ENCODE measurements around the gene CHAC2. TPM values are rescaled to one million over a fixed set of nuclear protein-coding genes. Genes with fewer than 3 reads are reported as not detected.
"Not testable (repeated sequence)": the region's sequence is repeated elsewhere in the genome, so short reads cannot be mapped to it uniquely, and the experiment has no call there.

The CHAC2 gene
- polyA plus RNA-seq (2013, experiment 1 of 4), result 5.3 TPM
- 4.4 TPM for polyA plus RNA-seq (2013, experiment 2 of 4)
- polyA plus RNA-seq (2013, experiment 3 of 4), result 3.1 TPM
- 3.7 TPM for polyA plus RNA-seq (2013, experiment 4 of 4)

DNA sequence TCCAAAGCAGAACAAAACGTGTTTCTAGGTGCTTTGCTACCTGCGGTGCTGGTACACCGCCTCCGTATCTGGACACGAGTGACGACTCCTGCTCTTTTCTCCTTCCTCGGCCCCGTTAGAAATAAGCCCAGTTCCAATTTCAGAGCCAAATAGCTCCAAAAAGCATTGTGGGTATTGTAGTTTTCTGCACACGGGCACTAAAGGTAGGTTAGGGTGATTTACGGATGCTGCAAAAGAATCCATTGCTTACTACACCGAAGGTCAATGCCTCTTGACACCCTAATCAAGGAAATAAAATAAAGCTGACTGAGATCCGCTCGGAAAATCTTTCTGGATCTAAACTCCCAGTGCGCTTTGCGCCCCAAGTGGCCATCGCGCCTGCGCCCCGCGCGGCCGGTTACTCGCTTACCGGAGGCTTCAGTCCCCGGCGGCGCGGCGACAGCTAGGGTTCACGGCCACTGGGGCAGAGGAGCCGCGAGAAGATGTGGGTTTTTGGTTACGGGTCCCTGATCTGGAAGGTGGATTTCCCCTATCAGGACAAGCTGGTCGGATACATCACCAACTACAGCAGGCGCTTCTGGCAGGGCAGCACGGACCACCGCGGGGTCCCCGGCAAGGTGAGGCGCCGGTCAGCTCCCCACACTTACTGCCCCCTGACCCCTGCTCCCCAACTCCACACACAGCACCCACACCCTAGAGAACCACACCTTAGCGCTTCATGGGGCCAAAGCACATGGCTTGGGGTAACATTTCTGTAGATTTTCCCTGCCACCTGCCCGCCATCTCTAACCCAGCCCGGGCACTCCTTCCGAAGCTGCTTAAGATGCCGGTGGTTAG is at the start of gene CHAC2:
CHAC2 (plus strand) TSS at position 400 of the 837 bp plus-strand sequence; CDS start at position 483, 83 bp downstream.
- 0% methylated on average over 45 to 46 of the region's 46 CpGs for WGBS, 2 experiments
- Histone ChIP-seq H3K27ac (ENCODE audit: insufficient read depth, low read depth, low read length, poor library complexity, severe bottlenecking) (no peak within 1 kb of the TSS), H3K4me3 (ENCODE audit: insufficient read depth, low read depth, low read length) (peak within 1 kb of the TSS; percentile 62), H3K27me3 (ENCODE audit: control insufficient read depth, insufficient read depth, low read length, poor library complexity, severe bottlenecking) (no peaks in the 10 kb centered on the region), H3K4me1 (ENCODE audit: control insufficient read depth, insufficient read depth, low read length) (no peaks in the 10 kb centered on the region), H3K9me3 (ENCODE audit: control insufficient read depth, low read length) (no peaks in the 10 kb centered on the region), H3K36me3 (ENCODE audit: control insufficient read depth, insufficient read depth, low read length) (peaks cover 9% of the 10 kb centered on the region)

DNA sequence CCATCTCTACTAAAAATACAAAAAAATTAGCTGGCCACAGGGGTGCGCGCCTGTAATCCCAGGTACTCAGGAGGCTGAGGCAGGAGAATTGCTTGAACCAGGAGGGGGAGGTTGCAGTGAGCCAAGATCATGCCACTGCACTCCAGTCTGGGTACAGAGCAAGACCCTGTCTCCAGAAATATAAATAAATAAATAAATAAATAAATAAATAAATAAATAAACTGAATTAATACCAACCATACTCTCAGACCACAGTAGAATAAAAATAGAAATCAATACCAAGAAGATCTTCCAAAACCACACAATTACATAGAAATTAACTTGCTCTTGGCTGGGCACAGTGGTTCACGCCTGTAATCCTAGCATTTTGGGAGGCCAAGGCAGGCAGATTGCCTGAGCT is 46.7 kb upstream of the CHAC2 start:
- not testable (repeated sequence) for H3K36me3 ChIP-seq (ENCODE audit: control insufficient read depth, insufficient read depth, low read length); H3K4me3 ChIP-seq (ENCODE audit: insufficient read depth, low read depth, low read length); H3K27me3 ChIP-seq (ENCODE audit: control insufficient read depth, insufficient read depth, low read length, poor library complexity, severe bottlenecking); H3K9me3 ChIP-seq (ENCODE audit: control insufficient read depth, low read length); H3K27ac ChIP-seq (ENCODE audit: insufficient read depth, low read depth, low read length, poor library complexity, severe bottlenecking); H3K4me1 ChIP-seq (ENCODE audit: control insufficient read depth, insufficient read depth, low read length)
- 90 to 95% methylated on average over 3 of the region's 3 CpGs for WGBS, 2 experiments

DNA sequence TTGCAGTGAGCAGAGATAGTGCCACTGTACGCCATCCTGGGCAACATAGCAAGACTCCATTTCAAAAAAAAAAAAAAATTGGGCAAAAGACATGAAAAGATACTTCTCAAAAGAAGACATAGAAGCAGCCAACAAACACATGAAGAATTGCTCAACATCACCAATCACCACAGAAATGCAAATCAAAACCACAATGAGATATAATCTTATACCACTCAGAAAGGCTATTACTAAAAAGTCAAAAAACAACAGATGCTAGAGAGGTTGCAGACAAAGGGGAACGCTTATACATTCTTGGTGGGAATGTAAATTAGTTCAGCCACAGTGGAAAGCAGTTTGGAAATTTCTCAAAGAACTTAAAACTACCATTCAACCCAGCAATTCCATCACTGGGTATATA is 43.1 kb upstream of the CHAC2 start:
- WGBS, 2 experiments, result 96 to 100% methylated on average over 1 to 2 of the region's 2 CpGs
- Histone ChIP-seq H3K27me3 (ENCODE audit: control insufficient read depth, insufficient read depth, low read length, poor library complexity, severe bottlenecking) (no peaks in the 10 kb centered on the region), H3K27ac (ENCODE audit: insufficient read depth, low read depth, low read length, poor library complexity, severe bottlenecking) (no peak overlapping the region), H3K36me3 (ENCODE audit: control insufficient read depth, insufficient read depth, low read length) (no peaks in the 10 kb centered on the region), H3K4me3 (ENCODE audit: insufficient read depth, low read depth, low read length) (no peak overlapping the region), H3K4me1 (ENCODE audit: control insufficient read depth, insufficient read depth, low read length) (no peaks in the 10 kb centered on the region), H3K9me3 (ENCODE audit: control insufficient read depth, low read length) (no peaks in the 10 kb centered on the region)

DNA sequence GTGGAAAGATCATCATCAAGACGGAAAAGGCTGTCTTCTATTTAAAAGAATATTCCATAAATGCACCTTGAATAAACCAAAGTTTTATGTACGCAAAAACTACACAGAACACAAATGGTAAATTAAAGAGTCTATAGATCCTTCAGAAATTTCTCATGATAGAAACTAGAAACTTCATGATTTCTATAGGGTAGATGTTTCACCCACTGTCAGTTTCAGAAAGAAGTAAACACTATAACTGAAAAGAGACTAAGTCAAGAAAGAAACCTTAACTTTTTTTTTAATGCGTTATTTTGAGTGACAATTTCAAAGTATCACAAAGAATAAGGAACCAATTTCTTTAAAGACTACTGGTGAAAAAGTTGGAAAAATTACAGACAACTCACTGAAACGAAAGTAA is 41.9 kb upstream of the CHAC2 start:
- Histone ChIP-seq H3K36me3 (ENCODE audit: control insufficient read depth, insufficient read depth, low read length) (peaks cover 6% of the 10 kb centered on the region), H3K4me1 (ENCODE audit: control insufficient read depth, insufficient read depth, low read length) (no peaks in the 10 kb centered on the region), H3K4me3 (ENCODE audit: insufficient read depth, low read depth, low read length) (no peak overlapping the region), H3K9me3 (ENCODE audit: control insufficient read depth, low read length) (no peaks in the 10 kb centered on the region), H3K27ac (ENCODE audit: insufficient read depth, low read depth, low read length, poor library complexity, severe bottlenecking) (no peak overlapping the region), H3K27me3 (ENCODE audit: control insufficient read depth, insufficient read depth, low read length, poor library complexity, severe bottlenecking) (no peaks in the 10 kb centered on the region)
- 97 to 100% methylated on average over 2 to 3 of the region's 4 CpGs for WGBS, 2 experiments

DNA sequence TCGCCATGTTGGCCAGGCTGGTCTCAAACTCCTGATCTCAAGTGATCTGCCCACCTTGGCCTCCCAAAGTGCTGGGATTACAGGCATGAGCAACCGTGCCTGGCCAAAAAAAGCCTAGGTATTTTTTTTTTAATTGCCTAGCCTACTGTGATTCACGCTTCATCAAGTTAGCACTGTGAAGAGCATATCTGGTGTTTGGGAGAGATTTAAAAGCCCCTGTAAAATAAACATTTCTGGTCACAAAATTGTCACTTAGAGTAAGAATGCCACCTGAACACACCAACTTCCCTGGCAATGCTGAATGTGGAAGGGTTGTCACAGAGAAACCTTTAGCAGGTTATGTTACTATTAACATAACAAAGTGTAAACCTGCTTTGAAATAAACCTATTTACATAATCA is 39.7 kb upstream of the CHAC2 start:
- 89 to 90% methylated on average over 3 of the region's 3 CpGs for WGBS, 2 experiments

DNA sequence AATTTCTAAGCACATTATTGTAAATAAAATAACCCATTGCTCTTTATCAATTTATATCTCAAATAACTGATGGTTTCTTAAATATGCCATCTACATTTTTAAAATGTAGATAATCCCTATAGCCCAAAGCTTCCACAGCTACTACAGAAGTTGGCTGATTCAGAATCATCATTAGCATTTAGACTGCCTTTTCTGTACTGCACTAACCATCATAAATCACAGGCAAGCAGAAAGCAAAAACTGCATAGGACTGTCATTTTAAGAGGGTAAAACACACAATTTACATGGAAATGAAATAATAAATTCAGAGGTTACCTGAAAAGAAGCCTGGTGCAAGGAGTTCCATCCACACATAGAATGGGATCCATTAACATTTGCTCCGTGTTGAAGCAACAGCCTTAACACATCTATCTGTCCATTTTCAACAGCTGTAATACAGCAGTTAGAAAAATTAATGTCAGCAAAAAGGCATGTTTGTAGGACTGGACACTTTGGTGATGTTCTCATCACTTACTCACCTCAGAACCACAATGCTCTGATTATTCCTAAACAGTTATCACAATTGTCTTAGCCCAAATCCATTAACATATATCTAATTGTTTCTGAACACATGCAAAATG is 38.4 kb upstream of the CHAC2 start:
- Histone ChIP-seq H3K4me1 (ENCODE audit: control insufficient read depth, insufficient read depth, low read length) (no peaks in the 10 kb centered on the region), H3K27me3 (ENCODE audit: control insufficient read depth, insufficient read depth, low read length, poor library complexity, severe bottlenecking) (no peaks in the 10 kb centered on the region), H3K36me3 (ENCODE audit: control insufficient read depth, insufficient read depth, low read length) (peaks cover 7% of the 10 kb centered on the region), H3K27ac (ENCODE audit: insufficient read depth, low read depth, low read length, poor library complexity, severe bottlenecking) (no peak overlapping the region), H3K9me3 (ENCODE audit: control insufficient read depth, low read length) (no peaks in the 10 kb centered on the region), H3K4me3 (ENCODE audit: insufficient read depth, low read depth, low read length) (no peak overlapping the region)
- 93 to 100% methylated on average over 1 of the region's 1 CpG for WGBS, 2 experiments

More for the DNA sequence above, 39.7 kb upstream of the CHAC2 start:
- no peak overlapping the region for H3K4me3 ChIP-seq (ENCODE audit: insufficient read depth, low read depth, low read length)
- no peaks in the 10 kb centered on the region for H3K27me3 ChIP-seq (ENCODE audit: control insufficient read depth, insufficient read depth, low read length, poor library complexity, severe bottlenecking)
- H3K9me3 ChIP-seq (ENCODE audit: control insufficient read depth, low read length), result no peaks in the 10 kb centered on the region
- H3K27ac ChIP-seq (ENCODE audit: insufficient read depth, low read depth, low read length, poor library complexity, severe bottlenecking), result no peak overlapping the region
- H3K4me1 ChIP-seq (ENCODE audit: control insufficient read depth, insufficient read depth, low read length), result no peaks in the 10 kb centered on the region
- H3K36me3 ChIP-seq (ENCODE audit: control insufficient read depth, insufficient read depth, low read length), result peaks cover 7% of the 10 kb centered on the region

DNA sequence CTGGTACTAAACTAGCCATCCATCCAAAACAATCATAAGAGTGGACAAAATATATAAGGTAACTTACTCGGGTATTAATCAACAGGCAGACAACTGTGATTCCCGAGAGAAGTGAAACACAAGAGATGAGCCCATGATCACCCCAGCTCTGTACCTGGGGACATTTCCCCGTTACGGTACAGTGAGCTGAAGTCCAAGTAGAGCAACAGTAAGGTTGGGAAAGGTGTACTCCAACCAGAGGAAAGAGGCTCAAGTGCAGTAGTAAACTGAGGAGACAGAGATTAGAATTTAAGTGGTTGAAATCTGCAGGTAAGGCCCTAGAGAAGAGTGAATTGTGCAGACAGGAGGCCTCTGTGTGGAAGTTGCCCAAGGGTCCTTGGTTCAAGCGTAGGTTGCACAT is 30.5 kb upstream of the CHAC2 start:
- Histone ChIP-seq H3K4me3 (ENCODE audit: insufficient read depth, low read depth, low read length) (no peak overlapping the region), H3K27ac (ENCODE audit: insufficient read depth, low read depth, low read length, poor library complexity, severe bottlenecking) (no peak overlapping the region), H3K9me3 (ENCODE audit: control insufficient read depth, low read length) (no peaks in the 10 kb centered on the region), H3K36me3 (ENCODE audit: control insufficient read depth, insufficient read depth, low read length) (no peaks in the 10 kb centered on the region), H3K27me3 (ENCODE audit: control insufficient read depth, insufficient read depth, low read length, poor library complexity, severe bottlenecking) (no peaks in the 10 kb centered on the region), H3K4me1 (ENCODE audit: control insufficient read depth, insufficient read depth, low read length) (no peaks in the 10 kb centered on the region)
- 93 to 96% methylated on average over 5 of the region's 5 CpGs for WGBS, 2 experiments

DNA sequence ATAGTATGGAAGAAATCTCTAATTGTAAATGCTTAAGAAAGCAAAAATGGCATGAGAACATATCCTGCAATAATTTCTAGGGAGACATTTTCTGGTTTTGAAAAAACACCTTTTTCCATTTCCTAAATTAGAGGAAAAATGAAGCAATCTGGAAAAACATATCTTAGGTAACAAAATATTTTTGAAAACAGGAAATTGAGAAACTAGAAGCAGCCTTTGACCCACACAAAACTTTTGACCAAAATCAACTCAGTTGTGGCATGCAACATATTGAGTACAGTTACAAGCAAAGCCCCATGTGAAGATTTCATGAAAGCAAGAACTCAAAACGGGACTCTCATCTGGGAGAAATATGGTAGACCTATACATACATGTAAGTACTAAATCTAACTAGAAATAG is 28.6 kb upstream of the CHAC2 start:
- Histone ChIP-seq H3K36me3 (ENCODE audit: control insufficient read depth, insufficient read depth, low read length) (no peaks in the 10 kb centered on the region), H3K9me3 (ENCODE audit: control insufficient read depth, low read length) (no peaks in the 10 kb centered on the region), H3K27me3 (ENCODE audit: control insufficient read depth, insufficient read depth, low read length, poor library complexity, severe bottlenecking) (no peaks in the 10 kb centered on the region), H3K4me3 (ENCODE audit: insufficient read depth, low read depth, low read length) (no peak overlapping the region), H3K4me1 (ENCODE audit: control insufficient read depth, insufficient read depth, low read length) (no peaks in the 10 kb centered on the region), H3K27ac (ENCODE audit: insufficient read depth, low read depth, low read length, poor library complexity, severe bottlenecking) (no peak overlapping the region)
- WGBS, 2 experiments, result 100% methylated on average over 1 of the region's 1 CpG; no CpG with 5 or more reads in 1 of the 2 experiments

DNA sequence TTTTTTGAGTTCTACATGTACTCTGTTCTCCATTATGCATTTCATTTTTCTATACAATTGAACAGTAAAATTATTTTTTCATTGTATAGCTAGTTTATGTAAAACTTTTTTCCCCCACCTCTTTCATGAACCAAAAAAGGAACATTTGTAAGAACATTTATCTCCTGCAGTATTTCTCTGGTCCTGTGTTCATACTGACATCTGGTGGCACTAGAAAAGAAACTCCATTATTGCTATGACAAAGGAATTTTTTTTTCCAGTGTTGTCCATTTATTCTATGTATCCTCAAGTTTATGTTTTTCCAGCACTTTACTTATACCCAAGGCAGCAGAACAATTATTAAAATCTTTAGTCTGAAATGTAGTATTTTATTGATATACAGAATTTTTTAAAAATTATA is 27.4 kb upstream of the CHAC2 start:
- no peaks in the 10 kb centered on the region for H3K27me3 ChIP-seq (ENCODE audit: control insufficient read depth, insufficient read depth, low read length, poor library complexity, severe bottlenecking)
- no peaks in the 10 kb centered on the region for H3K9me3 ChIP-seq (ENCODE audit: control insufficient read depth, low read length)
- no peaks in the 10 kb centered on the region for H3K4me1 ChIP-seq (ENCODE audit: control insufficient read depth, insufficient read depth, low read length)
- no peak overlapping the region for H3K4me3 ChIP-seq (ENCODE audit: insufficient read depth, low read depth, low read length)
- no peak overlapping the region for H3K27ac ChIP-seq (ENCODE audit: insufficient read depth, low read depth, low read length, poor library complexity, severe bottlenecking)
- H3K36me3 ChIP-seq (ENCODE audit: control insufficient read depth, insufficient read depth, low read length), result no peaks in the 10 kb centered on the region

DNA sequence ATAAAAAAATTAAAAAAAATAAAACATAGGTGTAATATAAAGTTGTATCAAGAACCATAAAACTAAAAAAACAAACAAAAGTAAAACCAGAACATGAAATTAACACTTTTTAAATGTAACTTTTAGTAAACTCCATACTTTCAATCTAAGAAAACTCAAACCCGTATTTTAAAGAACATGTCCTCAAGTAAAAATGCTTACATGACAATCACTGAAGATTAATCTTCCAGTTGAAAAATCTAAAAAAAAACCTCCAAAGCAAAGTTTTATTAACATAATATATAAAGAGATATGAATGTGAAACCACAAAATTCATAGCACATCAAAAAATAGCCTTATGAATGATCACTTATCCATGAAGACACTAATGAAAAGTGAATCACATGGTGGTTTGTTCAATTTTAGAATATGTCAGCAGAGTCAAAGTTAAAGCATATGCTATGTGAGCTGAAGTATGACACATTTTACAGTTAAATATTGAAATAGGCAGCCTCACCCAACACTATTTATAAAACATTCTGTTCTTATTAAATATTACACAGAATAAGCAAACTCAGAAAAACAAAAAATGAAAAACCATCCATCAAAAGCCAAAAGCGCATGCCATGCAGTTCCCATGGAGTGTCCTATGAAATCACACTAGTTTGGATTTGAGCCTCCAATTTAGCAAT is 23.1 kb upstream of the CHAC2 start:
- Histone ChIP-seq H3K4me1 (ENCODE audit: control insufficient read depth, insufficient read depth, low read length) (no peaks in the 10 kb centered on the region), H3K27me3 (ENCODE audit: control insufficient read depth, insufficient read depth, low read length, poor library complexity, severe bottlenecking) (no peaks in the 10 kb centered on the region), H3K4me3 (ENCODE audit: insufficient read depth, low read depth, low read length) (no peak overlapping the region), H3K36me3 (ENCODE audit: control insufficient read depth, insufficient read depth, low read length) (no peaks in the 10 kb centered on the region), H3K27ac (ENCODE audit: insufficient read depth, low read depth, low read length, poor library complexity, severe bottlenecking) (no peak overlapping the region), H3K9me3 (ENCODE audit: control insufficient read depth, low read length) (no peaks in the 10 kb centered on the region)
- WGBS, 2 experiments, result 94 to 100% methylated on average over 2 of the region's 2 CpGs
